KMS-11 (cell line): ENCODE measurements around the gene PANX1.

Experiments
- H2AFZ ChIP-seq: fragments of 200-600 bp; sonication (generic); 2 replicates; pipeline ENCODE4 v1.6.1; 2016; ENCODE audit warnings: antibody characterized with exemption, mixed run types, low read depth
- H3K27ac ChIP-seq: fragments of 200-600 bp; sonication (generic); 2 replicates; pipeline ENCODE4 v1.6.1; 2016; ENCODE audit warnings: mild to moderate bottlenecking, mixed run types
- H3K27me3 ChIP-seq: fragments of 200-600 bp; sonication (generic); 2 replicates; pipeline ENCODE4 v1.6.1; 2017; ENCODE audit warnings: mild to moderate bottlenecking, low read depth, mixed run types, moderate library complexity; ENCODE audit not compliant: insufficient read depth
- H3K36me3 ChIP-seq: fragments of 200-600 bp; sonication (generic); 2 replicates; pipeline ENCODE4 v1.6.1; 2017; ENCODE audit warnings: mild to moderate bottlenecking, mixed run types; ENCODE audit not compliant: insufficient read depth
- H3K4me1 ChIP-seq: fragments of 200-600 bp; sonication (generic); 2 replicates; pipeline ENCODE4 v1.6.1; 2016; ENCODE audit warnings: mild to moderate bottlenecking, low read depth, mixed run types; ENCODE audit not compliant: poor library complexity, severe bottlenecking
- H3K4me2 ChIP-seq: fragments of 200-600 bp; sonication (generic); 2 replicates; pipeline ENCODE4 v1.7.0; 2016; ENCODE audit warnings: mild to moderate bottlenecking, mixed run types
- H3K4me3 ChIP-seq: fragments of 200-600 bp; sonication (generic); IDR thresholded peaks from 2 replicates; pipeline ENCODE4 v1.6.1; 2017; ENCODE audit warnings: low read depth, low read length, mixed read lengths; ENCODE audit not compliant: insufficient read depth
- H3K79me2 ChIP-seq: fragments of 200-600 bp; sonication (generic); 2 replicates; pipeline ENCODE4 v1.6.1; 2016; ENCODE audit warnings: low read depth, mixed run types; ENCODE audit not compliant: insufficient read depth
- H3K9ac ChIP-seq: fragments of 200-600 bp; sonication (generic); 2 replicates; pipeline ENCODE4 v1.6.1; 2016; ENCODE audit warnings: mild to moderate bottlenecking, mixed run types
- H4K20me1 ChIP-seq: fragments of 200-600 bp; sonication (generic); 2 replicates; pipeline ENCODE4 v1.6.1; 2016; ENCODE audit warnings: mild to moderate bottlenecking, mixed run types; ENCODE audit not compliant: insufficient read depth
- TF ChIP-seq, protein P1 (sequence below): fragments of 200-600 bp; sonication (generic); conservative IDR thresholded peaks from 2 replicates; pipeline ENCODE4 v1.6.1; 2017; ENCODE audit warnings: low read depth, mild to moderate bottlenecking, antibody characterized with exemption, low read length, moderate library complexity, mixed read lengths

The PANX1 gene

GRCh38 chr11:94199136-94200130, 70.8 kb downstream of the PANX1 start:
- H3K79me2 ChIP-seq, result no peaks in the 10 kb centered on the region
- H3K27ac ChIP-seq, result no peak overlapping the region
- H2AFZ ChIP-seq, result no peak overlapping the region
- TF ChIP-seq, protein P1, sequence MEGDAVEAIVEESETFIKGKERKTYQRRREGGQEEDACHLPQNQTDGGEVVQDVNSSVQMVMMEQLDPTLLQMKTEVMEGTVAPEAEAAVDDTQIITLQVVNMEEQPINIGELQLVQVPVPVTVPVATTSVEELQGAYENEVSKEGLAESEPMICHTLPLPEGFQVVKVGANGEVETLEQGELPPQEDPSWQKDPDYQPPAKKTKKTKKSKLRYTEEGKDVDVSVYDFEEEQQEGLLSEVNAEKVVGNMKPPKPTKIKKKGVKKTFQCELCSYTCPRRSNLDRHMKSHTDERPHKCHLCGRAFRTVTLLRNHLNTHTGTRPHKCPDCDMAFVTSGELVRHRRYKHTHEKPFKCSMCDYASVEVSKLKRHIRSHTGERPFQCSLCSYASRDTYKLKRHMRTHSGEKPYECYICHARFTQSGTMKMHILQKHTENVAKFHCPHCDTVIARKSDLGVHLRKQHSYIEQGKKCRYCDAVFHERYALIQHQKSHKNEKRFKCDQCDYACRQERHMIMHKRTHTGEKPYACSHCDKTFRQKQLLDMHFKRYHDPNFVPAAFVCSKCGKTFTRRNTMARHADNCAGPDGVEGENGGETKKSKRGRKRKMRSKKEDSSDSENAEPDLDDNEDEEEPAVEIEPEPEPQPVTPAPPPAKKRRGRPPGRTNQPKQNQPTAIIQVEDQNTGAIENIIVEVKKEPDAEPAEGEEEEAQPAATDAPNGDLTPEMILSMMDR, result no peak
- no peaks in the 10 kb centered on the region for H3K27me3 ChIP-seq
- no peak overlapping the region for H3K4me2 ChIP-seq
- H4K20me1 ChIP-seq, result no peaks in the 10 kb centered on the region
- no peak overlapping the region for H3K4me3 ChIP-seq
- H3K4me1 ChIP-seq, result no peaks in the 10 kb centered on the region
- H3K36me3 ChIP-seq, result no peaks in the 10 kb centered on the region
- no peak overlapping the region for H3K9ac ChIP-seq

DNA sequence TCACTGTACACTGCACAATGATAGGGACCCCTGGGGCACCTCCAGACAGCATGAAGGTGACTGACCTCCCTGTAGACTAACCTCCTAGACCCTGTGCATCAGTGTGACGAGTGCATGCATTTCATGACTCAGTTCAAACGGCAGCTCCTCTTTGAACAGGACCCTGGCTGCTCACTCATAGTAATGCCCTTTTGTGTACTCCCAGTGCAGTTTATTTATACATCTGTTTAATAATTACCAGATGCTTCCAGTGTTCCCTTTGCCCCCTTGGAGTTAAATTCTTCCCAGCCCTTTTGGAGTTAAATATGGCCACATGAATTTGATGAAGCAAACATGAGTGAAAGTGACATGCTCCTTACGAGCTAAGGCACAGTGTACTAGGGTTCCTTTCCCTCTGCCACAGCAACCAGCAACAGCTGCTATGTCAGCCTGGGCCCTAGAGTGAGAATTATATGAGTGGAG, 72.4 kb downstream of the PANX1 start:
- H2AFZ ChIP-seq, result no peak overlapping the region
- no peak overlapping the region for H3K4me3 ChIP-seq
- no peaks in the 10 kb centered on the region for H3K4me1 ChIP-seq
- H3K27me3 ChIP-seq, result no peaks in the 10 kb centered on the region
- TF ChIP-seq, protein P1, result no peak
- H3K79me2 ChIP-seq, result no peaks in the 10 kb centered on the region
- no peak overlapping the region for H3K4me2 ChIP-seq
- no peaks in the 10 kb centered on the region for H4K20me1 ChIP-seq
- H3K27ac ChIP-seq, result no peak overlapping the region
- no peak overlapping the region for H3K9ac ChIP-seq
- H3K36me3 ChIP-seq, result no peaks in the 10 kb centered on the region

GRCh38 chr11:94203070-94203469, 74.4 kb downstream of the PANX1 start:
- H3K4me1 ChIP-seq, result no peaks in the 10 kb centered on the region
- no peaks in the 10 kb centered on the region for H3K27me3 ChIP-seq
- no peak overlapping the region for H3K9ac ChIP-seq
- H3K4me3 ChIP-seq, result no peak overlapping the region
- no peak overlapping the region for H3K4me2 ChIP-seq
- H3K36me3 ChIP-seq, result no peaks in the 10 kb centered on the region
- H3K27ac ChIP-seq, result no peak overlapping the region
- no peak overlapping the region for H2AFZ ChIP-seq
- TF ChIP-seq, protein P1, result no peak
- no peaks in the 10 kb centered on the region for H4K20me1 ChIP-seq
- H3K79me2 ChIP-seq, result no peaks in the 10 kb centered on the region

DNA sequence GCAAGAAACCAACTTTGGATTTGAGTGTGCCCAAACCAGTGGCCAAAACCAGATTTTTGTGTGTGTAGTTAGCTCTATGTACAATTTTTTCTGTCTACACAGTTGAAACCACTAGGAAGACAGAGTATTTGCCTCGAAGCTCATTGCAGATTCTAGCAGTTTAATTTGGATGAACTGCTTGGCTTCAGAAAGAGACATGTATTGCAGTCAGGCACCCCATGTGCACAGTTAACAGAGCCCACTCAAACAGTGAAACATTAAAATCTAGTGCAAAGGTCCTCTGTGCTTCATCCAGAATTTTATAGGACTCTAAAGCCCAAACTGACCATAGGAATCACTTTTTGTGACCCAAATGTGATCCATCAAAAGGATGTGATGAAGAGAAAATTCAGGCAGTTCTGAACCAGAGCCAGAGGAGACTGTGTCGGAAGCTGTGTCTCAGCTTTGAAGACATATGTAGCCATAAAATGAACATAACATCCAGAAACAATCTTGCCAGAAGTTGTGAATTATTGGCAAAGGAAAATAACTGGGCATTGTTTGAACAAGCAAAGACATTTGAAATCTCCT, 82.7 kb downstream of the PANX1 start:
- Histone ChIP-seq H4K20me1 (no peaks in the 10 kb centered on the region), H3K4me1 (no peaks in the 10 kb centered on the region), H3K36me3 (no peaks in the 10 kb centered on the region), H3K9ac (no peak overlapping the region), H2AFZ (no peak overlapping the region), H3K27me3 (no peaks in the 10 kb centered on the region), H3K4me2 (no peak overlapping the region), H3K4me3 (no peak overlapping the region), H3K79me2 (no peaks in the 10 kb centered on the region), H3K27ac (no peak overlapping the region)
- TF ChIP-seq, protein P1, result no peak
